Inflammatory macrophage (primary cell): Measurements from ENCODE around the gene PNPLA1.

Experiments
- DNase-seq, 2 donors: peaks; one replicate each; pipeline ENCODE4 v3.0.0-alpha.2; 2020 to 2022

Gene PNPLA1

DNA sequence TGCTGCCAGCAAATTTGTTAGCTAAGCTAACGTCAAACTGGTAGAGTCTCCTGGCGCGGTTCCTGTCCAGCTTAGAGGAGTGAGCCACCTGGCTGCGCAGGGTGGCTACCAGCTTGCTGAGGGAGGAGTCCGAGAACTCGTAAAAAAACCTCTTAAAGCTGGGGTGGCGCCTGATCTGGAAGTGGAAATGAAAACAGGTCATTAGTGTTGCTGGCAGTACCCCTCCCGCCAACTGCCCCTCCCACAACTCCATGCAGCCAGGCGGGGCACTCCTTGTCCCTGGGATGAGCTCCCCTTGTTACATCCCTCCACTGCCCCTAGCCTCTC is 49.5 kb downstream of the PNPLA1 start:
- no peak for DNase-seq

DNA sequence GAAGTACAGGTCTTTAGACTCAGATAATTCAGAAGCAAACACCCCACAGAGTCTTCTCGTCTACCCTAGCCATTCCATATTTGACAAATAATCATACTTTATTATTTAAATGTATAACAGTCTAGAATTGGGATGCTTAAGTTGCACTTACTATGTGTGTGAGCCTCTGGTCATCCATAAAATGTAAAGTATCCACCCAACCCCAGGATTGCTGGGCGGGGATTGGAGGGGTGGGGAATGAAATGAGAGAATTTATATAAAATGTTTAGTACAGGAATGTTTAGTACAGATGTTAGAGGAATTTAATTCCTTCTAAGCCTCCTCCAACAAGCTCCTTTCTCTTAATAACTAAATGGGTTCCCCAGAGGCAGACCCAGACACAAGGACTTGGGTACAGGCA is 50.0 kb downstream of the PNPLA1 start:
- DNase-seq: no peak

- DNase-seq: no peak
Measured at GRCh38 chr6:36320475-36320874, 50.6 kb downstream of the PNPLA1 start.

DNA sequence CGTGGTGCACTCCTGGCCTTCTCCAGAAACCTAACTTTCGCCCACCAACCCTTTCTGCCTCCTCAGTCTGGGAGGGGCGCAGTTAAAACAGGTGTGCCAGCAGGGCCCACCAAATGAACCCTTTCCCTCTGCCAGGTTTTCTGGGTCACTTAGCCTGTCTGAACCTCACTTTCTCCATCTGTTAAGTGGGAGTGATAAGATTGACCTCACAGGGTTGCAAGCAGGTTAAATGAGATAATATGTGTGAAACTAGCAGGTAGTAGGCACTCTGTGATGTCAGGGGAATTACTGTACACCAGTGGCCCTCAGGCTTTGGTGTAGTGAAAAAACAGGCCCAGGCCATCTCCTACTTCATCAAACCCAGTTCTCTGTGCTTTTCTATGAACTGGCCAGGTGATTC is 52.7 kb downstream of the PNPLA1 start:
- DNase-seq: no peak

DNA sequence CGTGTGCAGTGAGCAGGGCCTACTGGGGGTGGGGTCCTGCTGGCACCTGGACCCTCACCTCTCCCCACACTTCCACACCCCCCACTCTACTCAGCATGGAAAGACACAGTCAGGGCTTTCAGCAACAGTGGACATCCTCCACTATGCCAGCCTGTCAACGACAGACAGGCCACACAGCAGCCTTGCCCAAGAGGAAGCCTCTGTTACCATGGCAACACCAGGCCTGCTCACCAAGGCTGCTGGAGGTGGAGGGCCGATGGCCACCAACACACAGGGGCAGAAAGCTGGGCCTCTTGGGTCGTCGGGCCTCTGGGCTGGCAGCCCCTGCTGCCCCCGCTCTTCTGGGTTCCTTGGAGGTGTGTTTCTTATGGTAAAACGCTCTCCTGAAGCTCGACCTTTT is 53.2 kb downstream of the PNPLA1 start:
- DNase-seq: peak; percentile 27 to 31

DNA sequence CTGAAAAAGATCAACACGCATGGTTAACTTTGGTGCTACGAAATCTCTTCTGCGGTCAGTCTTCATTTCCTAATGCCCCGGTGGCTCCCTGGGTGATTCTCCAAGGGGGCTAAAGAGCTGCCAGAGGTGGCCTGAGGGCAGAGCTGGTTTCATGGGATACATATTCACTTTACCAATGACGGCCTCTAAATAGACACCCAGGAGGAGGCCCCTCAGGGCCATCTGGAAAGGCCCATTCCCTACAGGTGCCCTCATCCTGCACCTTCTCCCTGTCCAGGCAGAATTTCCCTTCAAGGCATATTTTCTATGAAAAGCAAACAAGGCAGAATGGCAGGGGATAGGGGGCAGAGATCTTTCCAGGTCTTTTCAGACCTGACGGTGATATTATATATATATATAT is 54.3 kb downstream of the PNPLA1 start:
- DNase-seq: no peak

- no peak for DNase-seq
Measured at GRCh38 chr6:36324715-36325114, 54.9 kb downstream of the PNPLA1 start.

DNA sequence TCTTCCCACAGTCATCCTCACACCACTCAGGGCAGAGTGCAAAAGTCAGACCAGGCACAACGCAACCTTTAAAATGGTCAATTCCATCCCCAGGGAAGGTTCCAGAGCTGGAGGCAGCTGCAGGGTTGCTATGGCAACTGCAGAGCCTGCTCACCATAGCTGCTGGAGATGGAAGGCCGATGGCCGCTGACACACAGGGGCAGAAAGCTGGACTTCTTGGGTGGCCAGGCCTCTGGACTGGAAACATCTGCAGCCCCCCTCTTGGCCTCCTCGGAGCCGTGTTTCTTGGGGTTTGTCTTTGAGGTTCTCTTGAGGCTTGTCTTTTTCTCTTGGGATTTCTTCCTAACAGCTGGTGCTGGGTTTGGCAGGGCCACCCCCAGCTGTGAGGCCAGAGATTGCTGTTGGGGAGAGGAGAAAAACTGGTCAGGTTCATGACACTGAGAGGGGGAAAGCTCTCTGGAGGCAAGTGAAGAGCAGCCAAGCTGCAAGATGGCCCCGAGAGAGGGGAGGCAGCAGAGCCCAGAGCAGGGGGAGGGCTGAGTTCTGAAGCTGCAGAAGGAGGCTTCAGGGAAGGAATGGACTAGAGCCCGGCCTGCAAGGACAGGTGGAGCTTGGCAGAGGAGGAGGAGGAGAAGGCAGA is 56.6 kb downstream of the PNPLA1 start:
- no peak for DNase-seq

- DNase-seq: peak; percentile 43 to 59
Measured at GRCh38 chr6:36327226-36327918, 57.5 kb downstream of the PNPLA1 start.

GRCh38 chr6:36327919-36328236 is 58.0 kb downstream of the PNPLA1 start:
- no peak for DNase-seq

- DNase-seq: no peak
Measured at GRCh38 chr6:36328600-36328999, 58.7 kb downstream of the PNPLA1 start.

- DNase-seq: no peak
Measured at GRCh38 chr6:36329798-36330291, 60.0 kb downstream of the PNPLA1 start.

GRCh38 chr6:36330366-36330765 is 60.5 kb downstream of the PNPLA1 start:
- no peak for DNase-seq

- no peak for DNase-seq
Measured at GRCh38 chr6:36331381-36331780, 61.5 kb downstream of the PNPLA1 start.

GRCh38 chr6:36333171-36333895 is 63.5 kb downstream of the PNPLA1 start:
- no peak for DNase-seq

DNA sequence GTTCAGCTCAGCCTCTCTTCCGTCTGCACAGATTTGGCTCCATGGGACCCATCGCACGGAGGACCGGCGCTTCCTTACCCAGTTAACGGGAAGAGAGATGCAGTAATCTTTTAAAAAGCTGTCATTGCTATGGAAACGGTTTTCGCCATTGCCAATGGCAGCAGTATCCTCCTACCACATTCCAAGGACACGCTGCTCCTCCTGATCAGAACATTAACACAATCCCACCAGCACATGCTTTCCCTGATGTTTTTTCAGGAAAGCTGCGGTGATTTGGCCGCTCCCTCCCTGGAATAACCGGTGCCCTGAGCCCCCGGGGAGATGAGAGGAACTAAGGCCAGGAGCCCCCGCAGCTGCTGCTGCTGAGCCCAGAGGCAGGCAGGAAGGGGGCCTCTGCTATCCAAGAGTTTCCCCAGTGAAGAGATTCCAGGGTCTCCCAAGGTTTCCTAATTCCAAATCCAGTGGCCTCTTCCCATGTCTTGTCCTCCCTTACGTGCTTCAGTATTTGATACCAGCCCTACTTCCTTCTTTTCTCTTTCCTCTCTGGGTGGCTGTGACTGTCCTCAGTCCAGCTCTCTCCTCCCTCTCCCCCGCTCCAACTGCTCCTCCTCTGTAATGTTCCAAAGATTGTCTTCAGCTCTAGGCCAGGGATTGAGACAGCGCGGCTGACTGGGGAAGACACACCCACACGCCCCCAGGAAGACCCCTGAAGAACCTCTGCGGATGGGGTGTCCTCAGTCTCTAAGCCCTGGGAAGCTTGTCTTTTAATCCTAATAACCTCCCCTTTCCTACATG is 64.3 kb downstream of the PNPLA1 start:
- no peak for DNase-seq

GRCh38 chr6:36334832-36335459 is 65.1 kb downstream of the PNPLA1 start:
- no peak for DNase-seq

- DNase-seq: no peak
Measured at GRCh38 chr6:36335465-36336207, 65.8 kb downstream of the PNPLA1 start.

- DNase-seq: no peak
Measured at GRCh38 chr6:36336208-36336710, 66.4 kb downstream of the PNPLA1 start.

- DNase-seq: no peak
Measured at GRCh38 chr6:36336779-36337241, 67.0 kb downstream of the PNPLA1 start, which contains the start of gene BNIP5. Gene BNIP5, minus strand, starts transcription at chr6:36336888. Its CDS starts 6,198 bp downstream, at chr6:36330690.

- no peak for DNase-seq
Measured at GRCh38 chr6:36337814-36338213, 68.0 kb downstream of the PNPLA1 start.
